Measurements from ENCODE around the gene SLC15A3.

Gene SLC15A3

GRCh38 chr11:60931917-60932316 is 20.1 kb downstream of the SLC15A3 start:
- Histone ChIP-seq H3K9ac (ENCODE audit: low read depth, low read length) (no peak overlapping the region), H2AFZ (ENCODE audit: low read depth, low read length) (no peak overlapping the region), H3K9me3 (ENCODE audit: insufficient read depth, low read length, severe bottlenecking) (no peaks in the 10 kb centered on the region), H3K79me2 (ENCODE audit: insufficient read depth, low read length) (no peaks in the 10 kb centered on the region), H3K27ac (ENCODE audit: low read length) (no peak overlapping the region), H3K27me3 (ENCODE audit: insufficient read depth, low read length, poor library complexity) (no peaks in the 10 kb centered on the region), H3K4me3 (ENCODE audit: low read depth in 1 of 2, low read length in 2 of 2) (no peak overlapping the region), H3K4me2 (ENCODE audit: insufficient read depth, low read length) (no peak overlapping the region), H4K20me1 (ENCODE audit: insufficient read depth, low read length) (no peaks in the 10 kb centered on the region), H3K36me3 (ENCODE audit: insufficient read depth, low read length) (no peaks in the 10 kb centered on the region), H3K4me1 (ENCODE audit: insufficient read depth, low read length) (no peaks in the 10 kb centered on the region)
- TF ChIP-seq CTCF (IDR thresholded peaks at IDR 0.05; ENCODE audit: borderline replicate concordance, extremely low read depth, low read length, poor library complexity, severe bottlenecking) (no peak), EZH2 (IDR thresholded peaks at IDR 0.05; ENCODE audit: borderline replicate concordance, low read depth, low read length, severe bottlenecking) (no peak)
- ATAC-seq (ENCODE audit: insufficient read depth, low read depth) = no peak
- no peak for DNase-seq

- no peak for DNase-seq
- H3K4me1 ChIP-seq (ENCODE audit: insufficient read depth, low read length) = no peaks in the 10 kb centered on the region
- H4K20me1 ChIP-seq (ENCODE audit: insufficient read depth, low read length) = 0 out of 2 replicates have a peak, but pooled peaks cover 3% of the 10 kb centered on the region
- no peak overlapping the region for H3K4me3 ChIP-seq (ENCODE audit: low read depth in 1 of 2, low read length in 2 of 2)
- H3K9me3 ChIP-seq (ENCODE audit: insufficient read depth, low read length, severe bottlenecking) = no peaks in the 10 kb centered on the region
- no peak overlapping the region for H3K4me2 ChIP-seq (ENCODE audit: insufficient read depth, low read length)
- TF ChIP-seq EZH2 (IDR thresholded peaks at IDR 0.05; ENCODE audit: borderline replicate concordance, low read depth, low read length, severe bottlenecking) (no peak), CTCF (IDR thresholded peaks at IDR 0.05; ENCODE audit: borderline replicate concordance, extremely low read depth, low read length, poor library complexity, severe bottlenecking) (no peak)
- H3K9ac ChIP-seq (ENCODE audit: low read depth, low read length) = no peak overlapping the region
- H3K27me3 ChIP-seq (ENCODE audit: insufficient read depth, low read length, poor library complexity) = no peaks in the 10 kb centered on the region
- no peaks in the 10 kb centered on the region for H3K36me3 ChIP-seq (ENCODE audit: insufficient read depth, low read length)
- no peak overlapping the region for H3K27ac ChIP-seq (ENCODE audit: low read length)
- no peak for ATAC-seq (ENCODE audit: insufficient read depth, low read depth)
- H3K79me2 ChIP-seq (ENCODE audit: insufficient read depth, low read length) = no peaks in the 10 kb centered on the region
- no peak overlapping the region for H2AFZ ChIP-seq (ENCODE audit: low read depth, low read length)
Observed at GRCh38 chr11:60930394-60930793, 21.6 kb downstream of the SLC15A3 start.

- no peak overlapping the region for H3K4me3 ChIP-seq (ENCODE audit: low read depth in 1 of 2, low read length in 2 of 2)
- H3K9me3 ChIP-seq (ENCODE audit: insufficient read depth, low read length, severe bottlenecking) = no peaks in the 10 kb centered on the region
- no peak overlapping the region for H3K4me2 ChIP-seq (ENCODE audit: insufficient read depth, low read length)
- no peak overlapping the region for H3K9ac ChIP-seq (ENCODE audit: low read depth, low read length)
- H3K27ac ChIP-seq (ENCODE audit: low read length) = no peak overlapping the region
- no peaks in the 10 kb centered on the region for H3K36me3 ChIP-seq (ENCODE audit: insufficient read depth, low read length)
- no peak for ATAC-seq (ENCODE audit: insufficient read depth, low read depth)
- no peaks in the 10 kb centered on the region for H3K27me3 ChIP-seq (ENCODE audit: insufficient read depth, low read length, poor library complexity)
- TF ChIP-seq CTCF (IDR thresholded peaks at IDR 0.05; ENCODE audit: borderline replicate concordance, extremely low read depth, low read length, poor library complexity, severe bottlenecking) (no peak), EZH2 (IDR thresholded peaks at IDR 0.05; ENCODE audit: borderline replicate concordance, low read depth, low read length, severe bottlenecking) (no peak)
- 0 out of 2 replicates have a peak, but pooled peaks cover 6% of the 10 kb centered on the region for H4K20me1 ChIP-seq (ENCODE audit: insufficient read depth, low read length)
- H3K4me1 ChIP-seq (ENCODE audit: insufficient read depth, low read length) = no peaks in the 10 kb centered on the region
- H3K79me2 ChIP-seq (ENCODE audit: insufficient read depth, low read length) = no peaks in the 10 kb centered on the region
- DNase-seq = no peak
- no peak overlapping the region for H2AFZ ChIP-seq (ENCODE audit: low read depth, low read length)
Observed at GRCh38 chr11:60929764-60930163, 22.2 kb downstream of the SLC15A3 start.

DNA sequence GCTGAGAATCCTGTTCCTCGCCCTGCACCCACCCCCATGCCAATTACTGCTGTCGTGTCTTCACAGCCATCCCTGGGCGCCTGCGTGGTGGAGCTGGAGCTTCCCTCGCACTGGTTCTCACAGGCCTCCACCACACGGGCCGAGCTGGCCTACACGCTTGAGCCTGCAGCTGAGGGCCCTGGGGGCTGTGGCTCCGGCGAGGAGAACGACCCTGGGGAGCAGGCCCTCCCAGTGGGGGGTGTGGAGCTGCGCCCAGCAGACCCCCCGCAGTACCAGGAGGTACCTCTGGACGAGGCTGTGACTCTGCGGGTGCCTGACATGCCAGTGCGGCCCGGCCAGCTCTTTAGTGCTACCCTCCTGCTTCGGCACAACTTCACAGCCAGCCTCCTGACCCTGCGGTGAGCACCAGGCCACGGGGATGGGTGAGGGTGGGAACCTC is 23.4 kb downstream of the SLC15A3 start:
- no peak for ATAC-seq (ENCODE audit: insufficient read depth, low read depth)

More for the DNA sequence above, 23.4 kb downstream of the SLC15A3 start:
- no peak overlapping the region for H3K9ac ChIP-seq (ENCODE audit: low read depth, low read length)
- no peak for TF ChIP-seq CTCF (IDR thresholded peaks at IDR 0.05; ENCODE audit: borderline replicate concordance, extremely low read depth, low read length, poor library complexity, severe bottlenecking)
- no peak for TF ChIP-seq EZH2 (IDR thresholded peaks at IDR 0.05; ENCODE audit: borderline replicate concordance, low read depth, low read length, severe bottlenecking)
- peaks cover 9% of the 10 kb centered on the region; the same call in 1 of the 2 replicates for H4K20me1 ChIP-seq (ENCODE audit: insufficient read depth, low read length)
- H3K4me2 ChIP-seq (ENCODE audit: insufficient read depth, low read length) = no peak overlapping the region
- H3K27ac ChIP-seq (ENCODE audit: low read length) = no peak overlapping the region
- no peak for DNase-seq
- no peak overlapping the region for H3K4me3 ChIP-seq (ENCODE audit: low read depth in 1 of 2, low read length in 2 of 2)
- H3K27me3 ChIP-seq (ENCODE audit: insufficient read depth, low read length, poor library complexity) = no peaks in the 10 kb centered on the region
- no peaks in the 10 kb centered on the region for H3K79me2 ChIP-seq (ENCODE audit: insufficient read depth, low read length)
- H2AFZ ChIP-seq (ENCODE audit: low read depth, low read length) = no peak overlapping the region
- H3K9me3 ChIP-seq (ENCODE audit: insufficient read depth, low read length, severe bottlenecking) = no peaks in the 10 kb centered on the region
- no peaks in the 10 kb centered on the region for H3K4me1 ChIP-seq (ENCODE audit: insufficient read depth, low read length)
- 0 out of 2 replicates have a peak, but pooled peaks cover 2% of the 10 kb centered on the region for H3K36me3 ChIP-seq (ENCODE audit: insufficient read depth, low read length)

Measured in DND-41 (cell line).